ENCODE measurements around the gene KAZN. TPM values are rescaled to one million over a fixed set of nuclear protein-coding genes. Genes with fewer than 3 reads are reported as not detected.

The KAZN gene
- total and polyA plus RNA-seq, 2 donors (not counting 1 experiment from before 2014, with no cell fraction given), result 3.4 to 5.0 TPM

DNA sequence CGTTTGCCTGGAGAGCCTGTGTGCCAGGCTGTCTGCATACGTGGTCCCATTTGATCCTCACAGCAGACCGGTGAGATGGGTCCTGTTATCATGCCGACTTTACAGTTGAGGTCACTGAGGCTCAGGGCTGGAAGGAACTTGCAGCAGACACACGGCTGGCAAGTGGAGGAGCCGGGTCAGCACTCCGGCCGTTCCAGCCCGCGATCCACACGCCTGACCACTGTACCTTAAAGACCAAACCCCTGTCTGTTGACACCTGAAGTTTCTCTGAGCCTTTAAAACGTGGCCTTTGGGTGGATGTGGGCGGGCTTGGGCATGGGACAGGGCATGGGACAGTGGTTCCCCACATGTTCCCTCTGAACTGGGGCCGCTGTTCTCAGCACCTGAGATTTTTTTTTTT, 383.5 kb downstream of the KAZN start:
- Histone ChIP-seq H3K4me1 (ENCODE audit: control insufficient read depth, extremely low read depth, insufficient read depth, low read length) (peaks cover 12% of the 10 kb centered on the region), H3K9ac (ENCODE audit: insufficient read depth, low read length) (no peak overlapping the region), H3K27ac (ENCODE audit: insufficient read depth, low read length) (no peak overlapping the region), H3K27me3 (ENCODE audit: control insufficient read depth, insufficient read depth, low read length) (no peaks in the 10 kb centered on the region), H3K4me2 (ENCODE audit: extremely low read depth, insufficient read depth, low read length) (no peak overlapping the region), H3K36me3 (ENCODE audit: control insufficient read depth, insufficient read depth, low read length) (no peaks in the 10 kb centered on the region), H3K79me2 (ENCODE audit: control insufficient read depth, insufficient read depth, low read length) (no peaks in the 10 kb centered on the region), H3K4me3 (replicated peaks in 1 of 4; ENCODE audit: control extremely low read depth in 1 of 4, insufficient read depth in 1 of 4, low read depth in 3 of 4, low read length in 4 of 4) (no peak overlapping the region), H3K9me3 (ENCODE audit: control insufficient read depth, insufficient read depth, low read depth, low read length) (no peaks in the 10 kb centered on the region), H4K20me1 (ENCODE audit: control insufficient read depth, extremely low read depth, insufficient read depth, low read length) (no peaks in the 10 kb centered on the region), H2AFZ (ENCODE audit: low read length) (no peak overlapping the region)
- DNase-seq (ENCODE audit: low read depth in 2 of 2), result no peak
- no peak for TF ChIP-seq CTCF (conservative IDR thresholded peaks at IDR 0.05 in 1 of 2, IDR thresholded peaks at IDR 0.05 in 1 of 2; ENCODE audit: low read depth in 1 of 2, low read length in 2 of 2)
- no peak for TF ChIP-seq EZH2 (IDR thresholded peaks at IDR 0.05; ENCODE audit: low read length, missing control alignments)

- H3K4me2 ChIP-seq (ENCODE audit: extremely low read depth, insufficient read depth, low read length), result no peak overlapping the region
- no peak overlapping the region for H3K4me3 ChIP-seq (replicated peaks in 1 of 4; ENCODE audit: control extremely low read depth in 1 of 4, insufficient read depth in 1 of 4, low read depth in 3 of 4, low read length in 4 of 4)
- peaks cover 12% of the 10 kb centered on the region for H3K4me1 ChIP-seq (ENCODE audit: control insufficient read depth, extremely low read depth, insufficient read depth, low read length)
- no peaks in the 10 kb centered on the region for H3K9me3 ChIP-seq (ENCODE audit: control insufficient read depth, insufficient read depth, low read depth, low read length)
- DNase-seq (ENCODE audit: low read depth in 2 of 2), result no peak
- H2AFZ ChIP-seq (ENCODE audit: low read length), result no peak overlapping the region
- H3K36me3 ChIP-seq (ENCODE audit: control insufficient read depth, insufficient read depth, low read length), result no peaks in the 10 kb centered on the region
- no peak overlapping the region for H3K9ac ChIP-seq (ENCODE audit: insufficient read depth, low read length)
- no peak overlapping the region for H3K27ac ChIP-seq (ENCODE audit: insufficient read depth, low read length)
- H3K79me2 ChIP-seq (ENCODE audit: control insufficient read depth, insufficient read depth, low read length), result no peaks in the 10 kb centered on the region
- H3K27me3 ChIP-seq (ENCODE audit: control insufficient read depth, insufficient read depth, low read length), result no peaks in the 10 kb centered on the region
- no peak for TF ChIP-seq CTCF (conservative IDR thresholded peaks at IDR 0.05 in 1 of 2, IDR thresholded peaks at IDR 0.05 in 1 of 2; ENCODE audit: low read depth in 1 of 2, low read length in 2 of 2)
- no peak for TF ChIP-seq EZH2 (IDR thresholded peaks at IDR 0.05; ENCODE audit: low read length, missing control alignments)
- no peaks in the 10 kb centered on the region for H4K20me1 ChIP-seq (ENCODE audit: control insufficient read depth, extremely low read depth, insufficient read depth, low read length)
Measured at GRCh38 chr1:14983277-14983676, 384.8 kb downstream of the KAZN start.

- no peaks in the 10 kb centered on the region for H4K20me1 ChIP-seq (ENCODE audit: control insufficient read depth, extremely low read depth, insufficient read depth, low read length)
- H3K27me3 ChIP-seq (ENCODE audit: control insufficient read depth, insufficient read depth, low read length), result no peaks in the 10 kb centered on the region
- H3K9ac ChIP-seq (ENCODE audit: insufficient read depth, low read length), result no peak overlapping the region
- H2AFZ ChIP-seq (ENCODE audit: low read length), result no peak overlapping the region
- no peak overlapping the region for H3K4me2 ChIP-seq (ENCODE audit: extremely low read depth, insufficient read depth, low read length)
- H3K36me3 ChIP-seq (ENCODE audit: control insufficient read depth, insufficient read depth, low read length), result no peaks in the 10 kb centered on the region
- H3K4me1 ChIP-seq (ENCODE audit: control insufficient read depth, extremely low read depth, insufficient read depth, low read length), result peaks cover 2% of the 10 kb centered on the region
- no peaks in the 10 kb centered on the region for H3K79me2 ChIP-seq (ENCODE audit: control insufficient read depth, insufficient read depth, low read length)
- H3K4me3 ChIP-seq (replicated peaks in 1 of 4; ENCODE audit: control extremely low read depth in 1 of 4, insufficient read depth in 1 of 4, low read depth in 3 of 4, low read length in 4 of 4), result no peak overlapping the region
- H3K27ac ChIP-seq (ENCODE audit: insufficient read depth, low read length), result no peak overlapping the region
- TF ChIP-seq CTCF (conservative IDR thresholded peaks at IDR 0.05 in 1 of 2, IDR thresholded peaks at IDR 0.05 in 1 of 2; ENCODE audit: low read depth in 1 of 2, low read length in 2 of 2) (no peak), EZH2 (IDR thresholded peaks at IDR 0.05; ENCODE audit: low read length, missing control alignments) (no peak)
- DNase-seq (ENCODE audit: low read depth in 2 of 2), result no peak
- H3K9me3 ChIP-seq (ENCODE audit: control insufficient read depth, insufficient read depth, low read depth, low read length), result no peaks in the 10 kb centered on the region
Measured at GRCh38 chr1:14986168-14986567, 387.7 kb downstream of the KAZN start.

All from fibroblast of lung (primary cell).